Astrocyte (in vitro differentiated cells and primary cell): ENCODE measurements around the gene DUSP1. TPM values are rescaled to one million over a fixed set of nuclear protein-coding genes. Genes with fewer than 3 reads are reported as not detected.

Experiments
- DNase-seq: peaks from one replicate; pipeline ENCODE4 v3.0.0-alpha.2; 2010; ENCODE audit warnings: low read depth
- FAIRE-seq: peaks from 2 replicates; lab custom pipeline; 2011; peaks lifted over from hg19 to GRCh38; lab: Jason Lieb, UNC
- H2AFZ ChIP-seq: 2 replicates; pipeline ENCODE4 v1.6.0; 2012; ENCODE audit warnings: low read depth, low read length, inconsistent platforms
- H3K27ac ChIP-seq: 2 replicates; pipeline ENCODE4 v1.5.1; 2011; ENCODE audit warnings: low read depth, low read length, inconsistent platforms
- H3K27me3 ChIP-seq: 2 replicates; pipeline ENCODE4 v1.6.0; 2011; ENCODE audit warnings: low read length, inconsistent platforms; ENCODE audit not compliant: insufficient read depth
- H3K36me3 ChIP-seq: 2 replicates; pipeline ENCODE4 v1.5.1; 2011; ENCODE audit warnings: low read length, inconsistent platforms; ENCODE audit not compliant: insufficient read depth
- H3K4me1 ChIP-seq: 2 replicates; pipeline ENCODE4 v1.5.1; 2011; ENCODE audit warnings: low read length, inconsistent platforms; ENCODE audit not compliant: insufficient read depth
- H3K4me2 ChIP-seq: 2 replicates; pipeline ENCODE4 v1.6.0; 2012; ENCODE audit warnings: low read length, inconsistent platforms
- H3K4me3 ChIP-seq: 2 replicates; pipeline ENCODE4 v1.5.1; 2011; ENCODE audit warnings: low read depth, mild to moderate bottlenecking, low read length, inconsistent platforms; ENCODE audit not compliant: insufficient read depth
- H3K79me2 ChIP-seq: 2 replicates; pipeline ENCODE4 v1.6.0; 2012; ENCODE audit warnings: mild to moderate bottlenecking, low read length, inconsistent platforms; ENCODE audit not compliant: insufficient read depth
- H3K9ac ChIP-seq: 2 replicates; pipeline ENCODE4 v1.6.0; 2012; ENCODE audit warnings: mild to moderate bottlenecking, low read length, inconsistent platforms
- H3K9me3 ChIP-seq: 2 replicates; pipeline ENCODE4 v1.5.1; 2012; ENCODE audit warnings: low read depth, mild to moderate bottlenecking, low read length, inconsistent platforms; ENCODE audit not compliant: insufficient read depth
- H4K20me1 ChIP-seq: 2 replicates; pipeline ENCODE4 v1.6.0; 2012; ENCODE audit warnings: low read length, inconsistent platforms; ENCODE audit not compliant: insufficient read depth
- H3K27ac Mint-ChIP-seq: one replicate; pipeline ENCODE4 v1.8.0; 2021; ENCODE audit warnings: mild to moderate bottlenecking, mixed read lengths; ENCODE audit not compliant: unreplicated experiment
- H3K27me3 Mint-ChIP-seq: one replicate; pipeline ENCODE4 v1.8.0; 2021; ENCODE audit warnings: low read depth, mixed read lengths; ENCODE audit not compliant: unreplicated experiment
- H3K36me3 Mint-ChIP-seq: one replicate; pipeline ENCODE4 v1.8.0; 2021; ENCODE audit warnings: low read depth, mixed read lengths; ENCODE audit not compliant: unreplicated experiment
- H3K4me1 Mint-ChIP-seq: one replicate; pipeline ENCODE4 v1.8.0; 2021; ENCODE audit warnings: low read depth, mixed read lengths; ENCODE audit not compliant: unreplicated experiment
- H3K4me3 Mint-ChIP-seq: one replicate; pipeline ENCODE4 v1.8.0; 2021; ENCODE audit warnings: mild to moderate bottlenecking, moderate library complexity, mixed read lengths; ENCODE audit not compliant: unreplicated experiment
- H3K9me3 Mint-ChIP-seq: one replicate; pipeline ENCODE4 v1.8.0; 2021; ENCODE audit warnings: mild to moderate bottlenecking, mixed read lengths; ENCODE audit not compliant: unreplicated experiment
- CTCF ChIP-seq: IDR thresholded peaks from 2 replicates; pipeline ENCODE4 v1.5.1; 2011; ENCODE audit warnings: low read depth, mild to moderate bottlenecking, inconsistent platforms, low read length, moderate library complexity; ENCODE audit not compliant: insufficient read depth
- EZH2 ChIP-seq: IDR thresholded peaks from 2 replicates; pipeline ENCODE4 v1.6.1; 2012; ENCODE audit warnings: mild to moderate bottlenecking, low read length, inconsistent platforms; ENCODE audit not compliant: insufficient read depth
- total RNA-seq: library from RNA; stranded (reverse); gene quantifications from 2 replicates; pipeline ENCODE4 v1.2.1, GENCODE V29; 2021

Gene DUSP1
- total RNA-seq, 1 donor from 2014 or later, result 90.1 TPM

DNA sequence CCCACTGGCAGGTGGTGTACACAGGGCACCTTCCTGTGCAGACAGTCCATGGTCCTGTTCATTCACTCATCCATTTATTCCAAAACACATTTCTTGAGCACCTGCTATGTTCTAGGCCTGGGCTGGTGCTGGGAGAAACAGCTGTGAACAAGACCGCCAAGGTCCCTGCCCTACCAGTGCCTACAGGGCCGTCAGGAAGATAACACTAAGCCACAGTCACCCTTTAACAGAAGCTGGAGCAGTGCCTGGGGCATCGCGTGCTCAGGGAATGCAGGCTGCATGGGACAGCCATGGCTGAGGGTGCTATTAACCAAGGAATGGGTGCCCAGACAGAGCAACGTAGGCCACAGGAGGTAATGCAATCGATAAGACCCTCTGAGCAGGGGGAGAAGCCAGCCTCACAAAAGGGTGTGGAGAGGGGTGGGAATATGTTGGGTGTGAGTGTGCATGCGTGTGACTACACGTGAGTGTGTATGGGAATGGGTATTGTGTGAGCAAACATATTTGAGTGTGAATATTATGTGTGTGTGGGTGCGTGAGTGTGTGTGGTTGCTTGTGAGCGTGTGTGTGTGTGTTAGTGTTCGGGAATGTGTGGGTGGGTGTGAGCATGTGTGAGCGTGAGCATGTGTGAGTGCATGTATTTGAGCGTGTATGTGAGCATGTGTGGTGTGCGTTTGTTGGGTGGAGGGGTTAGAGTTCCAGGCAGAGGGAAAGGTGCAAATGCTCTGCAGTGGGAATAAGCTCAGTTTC lies 19.1 kb downstream of the DUSP1 start:
- Mint-ChIP-seq H3K27ac (no peak overlapping the region), H3K4me1 (no peaks in the 10 kb centered on the region), H3K27me3 (peaks cover 20% of the 10 kb centered on the region), H3K36me3 (peaks cover 7% of the 10 kb centered on the region), H3K4me3 (no peak overlapping the region), H3K9me3 (peaks cover 12% of the 10 kb centered on the region)
- H3K9me3 ChIP-seq, result peaks cover 6% of the 10 kb centered on the region
- H3K9ac ChIP-seq, result no peak overlapping the region
- no peak overlapping the region for H2AFZ ChIP-seq
- peaks cover 11% of the 10 kb centered on the region for H3K4me1 ChIP-seq
- no peak overlapping the region for H3K4me3 ChIP-seq
- H3K79me2 ChIP-seq, result no peaks in the 10 kb centered on the region
- no peak for TF ChIP-seq CTCF
- TF ChIP-seq EZH2, result no peak
- DNase-seq, result no peak
- no peaks in the 10 kb centered on the region for H4K20me1 ChIP-seq
- H3K27ac ChIP-seq, result no peak overlapping the region
- no peak for FAIRE-seq
- H3K4me2 ChIP-seq, result no peak overlapping the region
- H3K27me3 ChIP-seq, result no peaks in the 10 kb centered on the region
- no peaks in the 10 kb centered on the region for H3K36me3 ChIP-seq

- peaks cover 11% of the 10 kb centered on the region for H3K4me1 ChIP-seq
- no peak overlapping the region for H2AFZ ChIP-seq
- no peaks in the 10 kb centered on the region for H3K36me3 ChIP-seq
- peaks cover 12% of the 10 kb centered on the region for H3K9me3 Mint-ChIP-seq
- H4K20me1 ChIP-seq, result no peaks in the 10 kb centered on the region
- H3K9ac ChIP-seq, result no peak overlapping the region
- peaks cover 2% of the 10 kb centered on the region for H3K4me1 Mint-ChIP-seq
- peaks cover 28% of the 10 kb centered on the region for H3K27me3 Mint-ChIP-seq
- DNase-seq, result peak; percentile 55
- no peak overlapping the region for H3K27ac ChIP-seq
- no peaks in the 10 kb centered on the region for H3K27me3 ChIP-seq
- peaks cover 7% of the 10 kb centered on the region for H3K36me3 Mint-ChIP-seq
- no peak overlapping the region for H3K4me3 Mint-ChIP-seq
- TF ChIP-seq CTCF, result no peak
- no peak for TF ChIP-seq EZH2
- no peak overlapping the region for H3K27ac Mint-ChIP-seq
- no peaks in the 10 kb centered on the region for H3K79me2 ChIP-seq
- H3K4me2 ChIP-seq, result no peak overlapping the region
- H3K4me3 ChIP-seq, result no peak overlapping the region
- H3K9me3 ChIP-seq, result peaks cover 6% of the 10 kb centered on the region
- FAIRE-seq, result no peak
Measured at GRCh38 chr5:172749881-172750633, 20.9 kb downstream of the DUSP1 start.
